Fibroblast of lung (primary cell): Measurements from ENCODE around the gene FGFBP2. TPM values are rescaled to one million over a fixed set of nuclear protein-coding genes. Genes with fewer than 3 reads are reported as not detected.
A peak's percentile ranks its signal among the peaks of the same experiment; 100 is the strongest.

Experiments used
- DNase-seq, 2 donors: peaks; one replicate each; pipeline versions ENCODE4 v3.0.0 to v3.0.0-alpha.2; 2010; ENCODE audit warnings: low read depth in 2 of 2
- H2AFZ ChIP-seq: 2 replicates; pipeline ENCODE4 v1.5.1; 2012; ENCODE audit warnings: low read length, control low read depth, inconsistent platforms
- H3K27ac ChIP-seq: 2 replicates; pipeline ENCODE4 v1.5.1; 2011; ENCODE audit warnings: low read length, control low read depth; ENCODE audit not compliant: insufficient read depth
- H3K27me3 ChIP-seq: 2 replicates; pipeline ENCODE4 v1.5.1; 2011; ENCODE audit warnings: mild to moderate bottlenecking, low read length; ENCODE audit not compliant: control insufficient read depth, insufficient read depth
- H3K36me3 ChIP-seq: 2 replicates; pipeline ENCODE4 v1.5.1; 2011; ENCODE audit warnings: low read length; ENCODE audit not compliant: control insufficient read depth, insufficient read depth
- H3K4me1 ChIP-seq: 2 replicates; pipeline ENCODE4 v1.5.1; 2011; ENCODE audit warnings: low read length; ENCODE audit not compliant: control insufficient read depth, insufficient read depth; ENCODE audit errors: extremely low read depth
- H3K4me2 ChIP-seq: 2 replicates; pipeline ENCODE4 v1.5.1; 2011; ENCODE audit warnings: low read length, control low read depth; ENCODE audit not compliant: insufficient read depth; ENCODE audit errors: extremely low read depth
- H3K4me3 ChIP-seq, 4 experiments: fragments of 200-600 bp in 1 of 4; sonication (generic) in 1 of 4; replicated peaks in 1 of 4; 2 replicates each; pipeline ENCODE4 v1.5.1; 2011 to 2016; ENCODE audit warnings: low read length in 4 of 4, low read depth in 3 of 4, mild to moderate bottlenecking in 3 of 4, control low read depth in 2 of 4, inconsistent platforms in 1 of 4, mixed read lengths in 1 of 4; ENCODE audit not compliant: insufficient read depth in 1 of 4; ENCODE audit errors: control extremely low read depth in 1 of 4
- H3K79me2 ChIP-seq: 2 replicates; pipeline ENCODE4 v1.5.1; 2012; ENCODE audit warnings: mild to moderate bottlenecking, low read length, inconsistent platforms; ENCODE audit not compliant: control insufficient read depth, insufficient read depth
- H3K9ac ChIP-seq: 2 replicates; pipeline ENCODE4 v1.5.1; 2011; ENCODE audit warnings: mild to moderate bottlenecking, low read length, control low read depth; ENCODE audit not compliant: insufficient read depth
- H3K9me3 ChIP-seq: 2 replicates; pipeline ENCODE4 v1.5.1; 2012; ENCODE audit warnings: low read depth, low read length; ENCODE audit not compliant: control insufficient read depth, insufficient read depth
- H4K20me1 ChIP-seq: 2 replicates; pipeline ENCODE4 v1.5.1; 2011; ENCODE audit warnings: low read length; ENCODE audit not compliant: control insufficient read depth, insufficient read depth; ENCODE audit errors: extremely low read depth
- CTCF ChIP-seq, 2 donors: IDR thresholded peaks in 1 of 2; conservative IDR thresholded peaks in 1 of 2; 1 replicate in 1 of 2; 2 replicates in 1 of 2; pipeline ENCODE4 v1.5.1; 2011 to 2012; ENCODE audit warnings: low read length in 2 of 2, control low read depth in 1 of 2, inconsistent platforms in 1 of 2, low read depth in 1 of 2, mild to moderate bottlenecking in 1 of 2
- EZH2 ChIP-seq: IDR thresholded peaks from 2 replicates; pipeline ENCODE4 v1.5.1; 2012; ENCODE audit warnings: low read length, control low read depth, mild to moderate bottlenecking; ENCODE audit errors: missing control alignments
- polyA plus RNA-seq, 2 donors: library from polyadenylated mRNA; depleted of rRNA in 1 of 2; stranded (reverse) in 1 of 2; unstranded in 1 of 2; fragments of >200 nt; gene quantifications; 2 replicates each; pipeline ENCODE4 v1.2.1, GENCODE V29; 2011 to 2012; ENCODE audit warnings: missing spikeins in 1 of 2
- total RNA-seq: library from RNA; depleted of rRNA; stranded (reverse); fragments of >200 nt; gene quantifications from 2 replicates; pipeline ENCODE4 v1.2.1, GENCODE V29; 2014

Gene FGFBP2
- total and polyA plus RNA-seq, 2 donors (not counting 1 experiment from before 2014, with no cell fraction given), result 0.09 TPM; not detected in 1

- Histone ChIP-seq H3K9ac (no peak overlapping the region), H3K4me3 (no peak overlapping the region), H2AFZ (no peak overlapping the region), H4K20me1 (no peaks in the 10 kb centered on the region), H3K27me3 (no peaks in the 10 kb centered on the region), H3K4me2 (no peak overlapping the region), H3K4me1 (no peaks in the 10 kb centered on the region), H3K27ac (no peak overlapping the region), H3K36me3 (no peaks in the 10 kb centered on the region), H3K79me2 (no peaks in the 10 kb centered on the region), H3K9me3 (no peaks in the 10 kb centered on the region)
- no peak for TF ChIP-seq CTCF (conservative IDR thresholded peaks at IDR 0.05 in 1 of 2, IDR thresholded peaks at IDR 0.05 in 1 of 2; ENCODE audit: low read depth in 1 of 2, low read length in 2 of 2)
- no peak for TF ChIP-seq EZH2
- no peak for DNase-seq
These were observed 29.2 kb upstream of the FGFBP2 start for GRCh38 chr4:15992167-15992485.

- H3K9me3 ChIP-seq, result no peaks in the 10 kb centered on the region
- H3K36me3 ChIP-seq, result no peaks in the 10 kb centered on the region
- TF ChIP-seq EZH2 (no peak), CTCF (conservative IDR thresholded peaks at IDR 0.05 in 1 of 2, IDR thresholded peaks at IDR 0.05 in 1 of 2; ENCODE audit: low read depth in 1 of 2, low read length in 2 of 2) (no peak)
These were observed 27.8 kb upstream of the FGFBP2 start for GRCh38 chr4:15990570-15991285.

GRCh38 chr4:15989424-15989823 lies 26.4 kb upstream of the FGFBP2 start:
- Histone ChIP-seq H3K9me3 (no peaks in the 10 kb centered on the region), H3K4me3 (no peak overlapping the region), H3K27ac (no peak overlapping the region), H3K4me2 (no peak overlapping the region), H3K79me2 (no peaks in the 10 kb centered on the region), H3K9ac (no peak overlapping the region), H4K20me1 (no peaks in the 10 kb centered on the region), H2AFZ (no peak overlapping the region), H3K27me3 (peaks cover 2% of the 10 kb centered on the region), H3K4me1 (no peaks in the 10 kb centered on the region), H3K36me3 (no peaks in the 10 kb centered on the region)
- DNase-seq, result no peak
- TF ChIP-seq EZH2, result no peak
- TF ChIP-seq CTCF (conservative IDR thresholded peaks at IDR 0.05 in 1 of 2, IDR thresholded peaks at IDR 0.05 in 1 of 2; ENCODE audit: low read depth in 1 of 2, low read length in 2 of 2), result no peak

More at GRCh38 chr4:15990570-15991285, 27.8 kb upstream of the FGFBP2 start:
- no peak overlapping the region for H2AFZ ChIP-seq
- no peaks in the 10 kb centered on the region for H4K20me1 ChIP-seq
- no peak overlapping the region for H3K9ac ChIP-seq
- H3K27ac ChIP-seq, result no peak overlapping the region
- H3K4me3 ChIP-seq, result no peak overlapping the region
- peak in 1 of 2 donors; percentile 10 for DNase-seq
- no peaks in the 10 kb centered on the region for H3K79me2 ChIP-seq
- no peaks in the 10 kb centered on the region for H3K27me3 ChIP-seq
- no peaks in the 10 kb centered on the region for H3K4me1 ChIP-seq
- H3K4me2 ChIP-seq, result no peak overlapping the region
